Measurements from ENCODE around the gene DBET. TPM values are rescaled to one million over a fixed set of nuclear protein-coding genes. Genes with fewer than 3 reads are reported as not detected.
"Not testable (repeated sequence)": the region's sequence is repeated elsewhere in the genome, so short reads cannot be mapped to it uniquely, and the experiment has no call there.

The DBET gene
- polyA plus RNA-seq, 3 donors: not detected

DNA sequence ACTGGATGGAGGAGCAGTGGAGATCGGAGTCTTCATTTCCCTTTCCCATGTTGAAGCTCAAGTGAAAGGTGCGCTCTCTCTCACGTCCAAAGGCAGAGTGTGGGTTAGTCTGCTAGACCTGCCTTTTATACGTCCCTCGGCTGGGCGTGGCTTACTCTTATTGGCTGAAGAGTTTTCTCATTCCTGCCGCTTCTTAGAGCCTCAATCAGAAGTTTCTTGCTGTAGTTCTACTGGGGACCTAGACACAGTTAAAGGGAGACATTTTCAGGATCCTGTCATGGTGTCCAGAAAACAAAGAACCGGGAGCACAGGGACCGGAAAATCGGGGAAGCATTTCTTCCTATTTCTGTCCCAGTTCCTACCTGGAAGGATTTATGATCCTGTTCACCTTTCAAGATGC lies 37.1 kb upstream of the DBET start, which contains the start of gene FRG2:
Gene FRG2, minus strand, starts transcription at position 101 of the 400 bp plus-strand sequence. Its CDS starts 52 bp downstream, at position 49.
- H3K4me3 ChIP-seq (replicated peaks in 1 of 3; ENCODE audit: low read depth in 2 of 3, low read length in 3 of 3); H3K4me2 ChIP-seq (replicated peaks; ENCODE audit: extremely low read depth, low read length, poor library complexity, severe bottlenecking); intact Hi-C loops (cut with micrococcal nuclease); H3K27ac Mint-ChIP-seq; H3K9me3 ChIP-seq (replicated peaks in 1 of 2; ENCODE audit: control insufficient read depth in 1 of 2, insufficient read depth in 1 of 2, low read length in 2 of 2); DNase-seq; H3K36me3 ChIP-seq (replicated peaks in 1 of 2; ENCODE audit: control insufficient read depth in 1 of 2, insufficient read depth in 2 of 2, low read length in 2 of 2); H3K79me2 ChIP-seq (ENCODE audit: insufficient read depth, low read length); H3K4me1 ChIP-seq (ENCODE audit: control insufficient read depth in 1 of 2, insufficient read depth in 2 of 2, low read length in 2 of 2); H3K4me1 Mint-ChIP-seq; H3K4me3 Mint-ChIP-seq; H3K27ac ChIP-seq (ENCODE audit: low read depth in 1 of 2, low read length in 2 of 2); H3K9ac ChIP-seq (ENCODE audit: insufficient read depth, low read length, poor library complexity, severe bottlenecking); H3K36me3 Mint-ChIP-seq; H4K20me1 ChIP-seq (ENCODE audit: insufficient read depth, low read length); H2AFZ ChIP-seq (ENCODE audit: insufficient read depth, low read depth, low read length, poor library complexity, severe bottlenecking): not testable (repeated sequence)
- H3K27me3 Mint-ChIP-seq (ENCODE audit: low read depth in 3 of 3): peaks cover 8 to 16% (median 12%) of the 10 kb centered on the region in 3 donors
- H3K9me3 Mint-ChIP-seq: peaks cover 3 to 11% (median 6%) of the 10 kb centered on the region in 7 donors
- peaks cover 3 to 11% of the 10 kb centered on the region in 2 donors for H3K27me3 ChIP-seq (ENCODE audit: control insufficient read depth in 2 of 2, insufficient read depth in 2 of 2, low read length in 2 of 2)
- no CpG with 5 or more reads among the region's 10 CpGs for WGBS (ENCODE audit: insufficient coverage)

DNA sequence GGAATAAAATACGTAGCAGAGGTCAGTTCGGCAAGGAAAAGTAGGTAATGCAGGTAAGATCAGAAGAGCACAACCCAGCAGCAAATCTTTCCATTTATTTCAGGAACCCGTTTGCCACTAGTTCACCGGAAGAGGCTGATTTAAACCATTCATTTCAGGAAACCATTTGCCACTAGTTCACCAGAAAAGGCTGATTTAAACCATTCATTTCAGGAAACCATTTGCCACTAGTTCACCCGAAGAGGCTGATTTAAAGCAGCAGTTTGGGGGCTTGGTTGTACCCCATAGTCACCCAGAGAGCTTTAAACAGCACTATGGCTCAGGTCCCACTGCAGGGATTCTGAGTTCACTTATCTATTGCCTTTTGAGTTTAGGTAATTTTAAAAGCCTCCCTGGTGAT lies 33.0 kb upstream of the DBET start:
- H3K27ac ChIP-seq (ENCODE audit: low read depth in 1 of 2, low read length in 2 of 2); H3K4me1 Mint-ChIP-seq; DNase-seq; H3K27ac Mint-ChIP-seq; H4K20me1 ChIP-seq (ENCODE audit: insufficient read depth, low read length); H3K4me3 ChIP-seq (replicated peaks in 1 of 3; ENCODE audit: low read depth in 2 of 3, low read length in 3 of 3); H3K9ac ChIP-seq (ENCODE audit: insufficient read depth, low read length, poor library complexity, severe bottlenecking); H3K4me1 ChIP-seq (ENCODE audit: control insufficient read depth in 1 of 2, insufficient read depth in 2 of 2, low read length in 2 of 2); H3K9me3 ChIP-seq (replicated peaks in 1 of 2; ENCODE audit: control insufficient read depth in 1 of 2, insufficient read depth in 1 of 2, low read length in 2 of 2); H3K36me3 ChIP-seq (replicated peaks in 1 of 2; ENCODE audit: control insufficient read depth in 1 of 2, insufficient read depth in 2 of 2, low read length in 2 of 2); H3K79me2 ChIP-seq (ENCODE audit: insufficient read depth, low read length); H3K36me3 Mint-ChIP-seq; H2AFZ ChIP-seq (ENCODE audit: insufficient read depth, low read depth, low read length, poor library complexity, severe bottlenecking); intact Hi-C loops (cut with micrococcal nuclease); H3K27me3 ChIP-seq (ENCODE audit: control insufficient read depth in 2 of 2, insufficient read depth in 2 of 2, low read length in 2 of 2); H3K4me2 ChIP-seq (replicated peaks; ENCODE audit: extremely low read depth, low read length, poor library complexity, severe bottlenecking); H3K4me3 Mint-ChIP-seq; H3K9me3 Mint-ChIP-seq: not testable (repeated sequence)
- WGBS (ENCODE audit: insufficient coverage): no CpG with 5 or more reads among the region's 5 CpGs
- H3K27me3 Mint-ChIP-seq (ENCODE audit: low read depth in 3 of 3): peaks cover 0 to 17% (median 4%) of the 10 kb centered on the region in 3 donors

DNA sequence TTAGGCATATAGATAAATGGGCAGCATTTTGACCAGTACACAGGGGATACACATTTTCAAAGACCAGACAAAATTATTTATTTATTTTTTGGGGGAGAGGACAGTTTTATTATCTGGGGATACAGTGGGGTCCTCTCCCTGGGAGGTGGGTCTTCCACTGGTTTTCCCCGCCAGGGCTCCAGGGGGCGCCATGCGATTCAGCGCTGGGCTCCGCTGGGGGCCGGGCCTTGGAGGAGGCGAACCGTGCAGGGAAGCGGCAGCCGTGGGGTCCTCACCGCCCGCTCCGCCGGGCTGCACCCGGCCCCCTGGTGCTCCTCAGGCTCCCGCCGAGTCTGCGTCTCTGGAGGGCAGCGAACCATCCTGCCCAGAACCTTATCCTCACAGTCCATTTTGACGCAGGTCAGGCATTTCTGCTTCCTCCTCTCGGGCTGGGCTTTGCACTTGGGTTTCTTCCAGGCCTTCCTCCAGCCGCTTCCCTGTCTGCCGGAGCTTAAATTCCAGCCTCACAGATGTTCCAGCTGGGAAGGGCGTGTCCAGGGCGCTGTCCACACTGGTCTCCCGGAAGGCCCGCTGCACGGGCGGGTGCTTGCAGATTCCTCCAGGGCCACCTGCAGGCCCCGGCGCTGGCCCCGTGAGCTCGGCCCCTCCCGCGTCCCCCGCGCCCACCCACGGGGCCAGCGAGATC lies 26.5 kb upstream of the DBET start:
- H3K79me2 ChIP-seq (ENCODE audit: insufficient read depth, low read length); H3K4me3 Mint-ChIP-seq; H3K27ac ChIP-seq (ENCODE audit: low read depth in 1 of 2, low read length in 2 of 2); H4K20me1 ChIP-seq (ENCODE audit: insufficient read depth, low read length); H3K9me3 Mint-ChIP-seq; H3K9ac ChIP-seq (ENCODE audit: insufficient read depth, low read length, poor library complexity, severe bottlenecking); H3K9me3 ChIP-seq (replicated peaks in 1 of 2; ENCODE audit: control insufficient read depth in 1 of 2, insufficient read depth in 1 of 2, low read length in 2 of 2); intact Hi-C loops (cut with micrococcal nuclease); H3K27ac Mint-ChIP-seq; H3K27me3 ChIP-seq (ENCODE audit: control insufficient read depth in 2 of 2, insufficient read depth in 2 of 2, low read length in 2 of 2); H3K36me3 Mint-ChIP-seq; H3K4me2 ChIP-seq (replicated peaks; ENCODE audit: extremely low read depth, low read length, poor library complexity, severe bottlenecking); DNase-seq; H3K4me1 Mint-ChIP-seq; H3K4me3 ChIP-seq (replicated peaks in 1 of 3; ENCODE audit: low read depth in 2 of 3, low read length in 3 of 3); H2AFZ ChIP-seq (ENCODE audit: insufficient read depth, low read depth, low read length, poor library complexity, severe bottlenecking); H3K4me1 ChIP-seq (ENCODE audit: control insufficient read depth in 1 of 2, insufficient read depth in 2 of 2, low read length in 2 of 2); H3K36me3 ChIP-seq (replicated peaks in 1 of 2; ENCODE audit: control insufficient read depth in 1 of 2, insufficient read depth in 2 of 2, low read length in 2 of 2): not testable (repeated sequence)
- peaks cover 5 to 34% (median 22%) of the 10 kb centered on the region in 3 donors for H3K27me3 Mint-ChIP-seq (ENCODE audit: low read depth in 3 of 3)
- WGBS (ENCODE audit: insufficient coverage): no CpG with 5 or more reads among the region's 39 CpGs

DNA sequence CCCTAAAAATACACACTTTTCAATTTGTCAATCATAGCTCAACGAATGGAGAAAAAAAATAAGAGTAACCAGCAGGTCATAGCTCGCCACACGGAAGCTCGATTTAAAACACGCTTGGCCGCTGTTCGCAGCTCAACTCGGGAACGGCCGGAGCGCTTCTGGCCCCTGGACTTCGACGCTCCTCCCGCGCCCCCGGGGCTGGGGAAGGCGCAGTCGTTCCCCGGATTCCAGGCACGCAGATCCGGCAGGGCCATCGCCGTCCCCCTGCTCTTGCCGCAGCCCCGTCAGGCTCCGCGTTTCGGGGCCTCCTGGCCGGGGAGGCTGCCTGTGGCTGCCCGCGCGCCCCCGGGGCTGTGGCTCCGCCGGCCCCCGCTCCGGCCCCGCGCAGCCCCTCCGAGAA lies 23.4 kb upstream of the DBET start:
- DNase-seq; H3K79me2 ChIP-seq (ENCODE audit: insufficient read depth, low read length); H3K27me3 ChIP-seq (ENCODE audit: control insufficient read depth in 2 of 2, insufficient read depth in 2 of 2, low read length in 2 of 2); H3K9me3 ChIP-seq (replicated peaks in 1 of 2; ENCODE audit: control insufficient read depth in 1 of 2, insufficient read depth in 1 of 2, low read length in 2 of 2); intact Hi-C loops (cut with micrococcal nuclease); H3K4me1 ChIP-seq (ENCODE audit: control insufficient read depth in 1 of 2, insufficient read depth in 2 of 2, low read length in 2 of 2); H3K9me3 Mint-ChIP-seq; H3K4me3 ChIP-seq (replicated peaks in 1 of 3; ENCODE audit: low read depth in 2 of 3, low read length in 3 of 3); H3K36me3 ChIP-seq (replicated peaks in 1 of 2; ENCODE audit: control insufficient read depth in 1 of 2, insufficient read depth in 2 of 2, low read length in 2 of 2); H3K27ac ChIP-seq (ENCODE audit: low read depth in 1 of 2, low read length in 2 of 2); H4K20me1 ChIP-seq (ENCODE audit: insufficient read depth, low read length); H3K4me1 Mint-ChIP-seq; H3K36me3 Mint-ChIP-seq; H3K27ac Mint-ChIP-seq; H3K4me2 ChIP-seq (replicated peaks; ENCODE audit: extremely low read depth, low read length, poor library complexity, severe bottlenecking); H3K4me3 Mint-ChIP-seq; H2AFZ ChIP-seq (ENCODE audit: insufficient read depth, low read depth, low read length, poor library complexity, severe bottlenecking); H3K9ac ChIP-seq (ENCODE audit: insufficient read depth, low read length, poor library complexity, severe bottlenecking): not testable (repeated sequence)
- peaks cover 5 to 20% (median 20%) of the 10 kb centered on the region in 3 donors for H3K27me3 Mint-ChIP-seq (ENCODE audit: low read depth in 3 of 3)
- WGBS (ENCODE audit: insufficient coverage): 61% methylated on average over 15 of the region's 40 CpGs
